DMS79 treated with DMSO at 0.1 percent for 48 hours (cell line): Measurements from ENCODE around the gene RNASE12.
"Not testable (repeated sequence)": the region's sequence is repeated elsewhere in the genome, so short reads cannot be mapped to it uniquely, and the experiment has no call there.

ENCODE experiments used
- DNase-seq: peaks from one replicate; lab custom pipeline; 2025; lab: John Stamatoyannopoulos, UW

RNASE12 gene

GRCh38 chr14:20614038-20614840 is 23.1 kb upstream of the RNASE12 start:
- no peak for DNase-seq

DNA sequence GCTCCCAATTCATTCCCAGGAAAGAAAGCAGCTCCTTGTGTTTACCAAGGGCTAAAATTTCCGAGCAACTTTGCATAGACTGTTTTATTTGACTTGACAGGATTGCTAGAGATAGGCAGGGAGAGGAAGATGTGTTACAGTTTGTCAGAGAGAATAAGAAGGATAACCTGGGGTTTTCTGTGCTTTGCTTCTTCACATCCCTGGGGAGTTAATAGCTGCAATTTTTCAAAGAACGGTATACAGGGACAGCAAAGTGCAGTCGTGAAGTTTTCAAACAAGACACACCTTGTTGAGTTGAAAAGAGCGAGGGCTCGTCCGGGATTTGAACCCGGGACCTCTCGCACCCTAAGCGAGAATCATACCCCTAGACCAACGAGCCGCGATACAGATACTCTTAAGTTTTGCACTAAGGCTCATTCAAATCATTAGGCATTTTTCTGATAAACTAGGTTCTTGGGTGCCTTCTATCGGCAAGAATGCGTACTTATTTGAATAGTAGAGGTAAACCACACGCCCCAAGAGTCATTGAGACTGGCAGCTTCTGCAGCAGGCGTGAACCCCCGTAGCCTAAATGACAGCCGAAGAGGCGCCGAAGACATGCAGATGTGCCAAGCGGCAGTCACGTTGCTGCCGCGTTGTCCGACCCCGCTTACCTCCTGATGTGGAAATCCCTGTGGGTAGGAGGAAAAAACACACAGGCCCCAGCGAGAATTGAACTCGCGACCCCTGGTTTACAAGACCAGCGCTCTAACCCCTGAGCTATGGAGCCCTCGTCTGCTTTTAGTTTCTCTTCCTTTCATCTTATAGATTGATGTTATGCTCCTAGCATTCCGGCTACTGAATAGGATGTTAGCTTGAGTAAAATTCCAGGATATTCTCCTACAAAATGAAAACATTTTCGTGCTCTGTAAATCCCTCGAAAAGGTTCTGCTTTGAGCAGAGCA is 22.2 kb upstream of the RNASE12 start:
- DNase-seq: peak; percentile 91

DNA sequence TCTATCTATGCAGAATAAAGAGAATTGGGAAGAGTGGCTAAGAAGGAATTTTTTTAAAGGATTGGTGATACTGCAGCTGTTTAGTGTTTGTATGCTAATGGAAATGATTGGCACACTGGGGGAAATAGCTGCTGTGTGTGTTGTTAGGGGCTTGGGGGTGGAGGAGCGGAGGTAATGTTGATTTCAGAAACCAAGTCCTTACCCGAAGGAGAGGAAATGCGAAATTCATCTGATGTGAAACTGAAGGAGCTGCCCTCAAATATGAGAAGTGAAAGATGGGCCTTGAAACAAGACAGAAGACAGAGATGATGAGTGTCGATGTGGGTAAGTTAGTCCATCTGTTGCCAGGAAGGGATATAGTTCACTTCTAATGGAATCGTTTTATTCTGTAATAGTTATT is 21.2 kb upstream of the RNASE12 start:
- no peak for DNase-seq

- no peak for DNase-seq
Observed at GRCh38 chr14:20611277-20611676, 20.1 kb upstream of the RNASE12 start.

DNA sequence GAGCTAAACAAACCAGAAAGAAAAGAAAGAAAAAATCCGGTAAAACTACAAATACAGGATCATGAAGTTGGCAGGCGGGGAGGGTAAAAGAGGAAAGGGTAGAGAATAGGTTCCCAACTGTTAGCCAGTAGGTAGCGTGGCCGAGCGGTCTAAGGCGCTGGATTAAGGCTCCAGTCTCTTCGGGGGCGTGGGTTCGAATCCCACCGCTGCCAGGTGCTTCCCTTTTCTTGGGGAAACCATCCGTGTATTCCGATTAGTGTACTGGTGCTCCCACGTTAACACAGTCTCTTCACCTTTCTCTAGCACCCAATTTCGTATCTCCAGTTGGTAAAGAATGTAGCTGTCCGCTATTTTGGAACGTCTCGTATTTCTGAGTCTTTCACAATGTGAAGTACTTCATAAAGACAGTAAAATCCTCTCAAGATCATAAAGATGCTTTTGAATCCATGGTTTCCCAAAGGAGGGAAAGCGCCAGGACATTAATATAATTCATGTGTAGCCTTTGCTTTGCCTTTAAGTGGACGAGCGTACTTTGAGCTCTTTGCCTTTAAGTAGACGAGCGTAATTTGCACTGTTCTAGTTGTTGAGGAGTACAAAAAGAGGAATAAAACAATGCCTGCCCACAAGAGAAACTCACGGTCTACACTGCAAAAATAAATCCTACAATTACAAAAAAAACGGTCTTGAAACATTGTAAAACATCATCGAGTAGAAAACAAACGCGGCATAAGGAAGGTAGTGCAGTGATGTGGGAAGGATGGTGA is 19.0 kb upstream of the RNASE12 start:
- DNase-seq: peak; percentile 82

DNA sequence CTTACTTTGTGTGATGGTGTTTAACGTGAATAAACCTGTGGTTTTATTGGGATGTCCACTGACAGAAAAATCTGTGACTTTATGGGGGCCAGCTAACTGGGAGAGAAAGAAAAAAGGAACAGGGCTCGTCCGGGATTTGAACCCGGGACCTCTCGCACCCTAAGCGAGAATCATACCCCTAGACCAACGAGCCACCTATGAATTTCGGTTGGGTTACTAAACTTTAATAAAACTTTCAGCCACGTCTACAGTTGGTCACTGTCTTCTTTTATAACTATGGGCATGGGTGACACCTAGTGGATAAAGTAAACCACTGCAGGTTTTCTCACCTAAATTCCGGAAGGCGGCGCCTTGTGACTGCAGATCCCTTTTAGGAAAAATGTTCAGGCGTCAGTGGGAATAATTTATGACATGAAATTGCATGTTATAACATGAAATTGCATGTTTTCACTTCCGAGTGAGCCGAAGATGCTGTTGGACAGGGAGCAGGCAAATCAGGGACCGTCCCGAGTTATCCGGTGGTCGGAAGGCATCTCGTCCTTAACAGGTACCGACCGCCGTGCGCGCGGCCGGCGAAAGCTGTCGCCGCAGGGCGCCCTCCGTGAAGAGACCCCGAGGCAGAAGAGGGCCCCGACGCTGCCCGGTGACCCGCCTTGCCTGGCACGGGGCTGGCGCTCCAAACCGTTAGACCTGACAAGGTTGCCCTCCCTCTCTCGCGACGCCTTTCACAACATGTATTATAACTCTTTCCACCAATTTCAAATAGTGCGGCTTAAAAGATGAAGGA is 18.2 kb upstream of the RNASE12 start:
- peak; percentile 98 for DNase-seq

DNA sequence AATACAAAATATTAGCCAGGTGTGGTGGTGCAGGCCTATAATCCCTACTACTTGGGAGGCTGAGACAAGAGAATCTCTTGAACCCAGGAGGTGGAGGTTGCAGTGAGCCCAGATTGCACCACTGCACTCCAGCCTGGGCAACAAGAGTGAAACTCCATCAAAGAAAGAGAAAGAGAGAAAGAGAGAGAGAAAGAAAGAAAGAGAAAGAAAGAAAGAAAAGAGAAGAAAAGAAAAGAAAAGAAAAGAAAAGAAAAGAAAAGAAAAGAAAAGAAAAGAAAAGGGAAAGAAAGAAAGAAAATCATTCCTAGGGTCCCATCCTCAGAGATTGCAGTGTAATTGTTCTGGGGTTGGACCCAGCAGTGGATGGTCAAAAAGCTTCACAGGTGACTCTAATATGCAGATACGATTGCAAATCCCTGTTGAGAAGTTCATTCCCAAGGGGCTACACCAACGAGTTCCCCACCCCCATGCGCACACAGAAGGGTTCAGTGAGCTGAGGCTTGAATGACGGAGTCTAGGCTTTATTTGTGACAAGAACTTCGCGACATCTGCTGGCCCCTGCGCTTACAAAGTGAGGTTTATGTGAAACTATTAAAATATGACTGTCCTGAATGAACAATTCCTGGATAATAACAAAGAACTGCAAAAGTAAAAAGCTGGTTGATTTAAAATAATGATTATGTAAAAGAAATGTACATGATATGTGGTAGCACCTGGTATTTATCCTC is 17.4 kb upstream of the RNASE12 start:
- no peak for DNase-seq

DNA sequence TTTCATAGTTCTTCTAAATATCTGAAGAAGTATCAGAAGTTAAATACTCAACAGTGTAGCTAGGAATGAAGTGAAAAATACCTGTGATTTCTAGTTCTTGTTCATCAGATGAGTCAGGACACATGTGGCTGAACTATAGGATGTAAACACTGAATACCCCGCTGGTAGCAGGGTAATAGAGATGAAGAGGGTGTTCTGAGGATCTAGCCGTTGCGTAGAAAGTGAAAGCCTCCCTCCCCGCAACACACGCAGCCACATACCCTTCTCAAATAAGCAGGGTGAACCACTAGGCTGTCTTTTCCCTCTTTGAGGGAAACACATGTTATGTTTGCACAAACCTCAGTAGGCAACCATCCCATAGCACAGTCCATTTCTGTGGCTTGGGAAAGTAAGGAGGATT is 16.4 kb upstream of the RNASE12 start:
- DNase-seq: no peak

DNA sequence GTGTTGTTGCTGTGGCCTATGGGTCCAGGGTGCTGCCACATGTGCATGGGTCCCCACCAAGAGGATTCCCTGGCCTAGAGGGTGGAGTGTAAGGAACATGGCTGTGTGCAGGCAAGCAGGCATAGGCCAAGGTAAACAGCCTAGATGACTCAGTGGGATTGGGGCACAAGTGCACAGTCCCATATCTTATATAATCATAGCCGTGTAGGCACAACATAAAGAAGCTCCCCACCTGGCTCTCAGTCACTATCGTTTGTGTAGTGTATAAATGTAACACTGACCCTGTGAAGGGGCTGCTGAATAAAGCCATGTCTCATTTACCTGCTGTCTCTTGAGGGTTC is 15.7 kb upstream of the RNASE12 start:
- no peak for DNase-seq

DNA sequence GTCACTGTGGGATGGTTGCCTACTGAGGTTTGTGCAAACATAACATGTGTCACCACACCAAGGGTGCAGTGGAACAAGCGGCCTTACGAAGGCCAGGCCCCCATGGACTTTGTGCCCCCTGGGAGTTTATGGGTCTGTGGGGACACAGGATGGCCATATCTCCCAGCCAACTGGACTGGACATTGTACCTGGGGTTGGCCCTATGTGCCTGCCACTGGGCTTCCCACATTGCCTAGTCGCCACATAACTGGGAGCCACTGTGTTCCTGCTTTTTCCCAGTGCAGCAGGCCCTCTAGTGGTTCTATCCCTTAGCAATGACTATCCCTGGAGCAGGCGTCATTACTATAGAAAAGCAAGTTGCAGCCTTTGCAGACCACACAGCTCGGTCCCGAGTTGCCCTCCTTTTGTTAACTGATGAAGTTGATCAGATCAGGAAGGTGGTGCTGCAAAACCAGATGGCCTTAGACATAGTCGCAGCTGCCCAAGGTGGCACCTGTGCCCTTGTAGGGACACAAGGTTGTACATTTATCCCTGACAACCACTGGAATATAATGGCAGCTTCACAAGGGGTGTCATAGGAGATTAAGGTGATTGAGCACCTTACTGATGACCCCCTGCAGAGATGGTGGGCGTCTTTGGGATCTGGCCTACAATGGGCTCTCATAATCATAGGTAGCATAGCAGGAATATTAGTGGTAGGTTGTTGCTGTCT is 15.2 kb upstream of the RNASE12 start:
- DNase-seq: no peak

GRCh38 chr14:20603813-20604690 is 12.9 kb upstream of the RNASE12 start:
- DNase-seq: no peak

DNA sequence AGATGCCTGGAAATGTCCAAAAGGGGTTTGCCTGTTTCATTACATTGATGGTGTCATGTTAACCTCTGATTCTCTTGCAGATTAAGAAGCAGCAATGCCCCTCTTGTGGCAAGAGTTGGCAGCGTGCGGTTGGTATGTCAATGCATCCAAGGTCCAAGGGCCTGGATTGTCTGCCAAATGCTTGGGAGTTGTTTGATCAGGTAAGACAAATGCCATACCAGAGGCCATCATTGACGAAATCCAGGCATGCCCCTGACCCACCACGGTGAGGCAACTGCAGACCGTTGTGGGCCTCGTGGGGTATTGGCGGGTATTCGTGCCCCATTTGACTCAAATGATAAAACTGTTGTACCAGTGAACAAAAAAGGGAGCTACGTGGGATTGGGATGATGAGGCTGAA is 11.4 kb upstream of the RNASE12 start:
- no peak for DNase-seq

GRCh38 chr14:20601522-20601921 is 10.3 kb upstream of the RNASE12 start:
- DNase-seq: no peak

DNA sequence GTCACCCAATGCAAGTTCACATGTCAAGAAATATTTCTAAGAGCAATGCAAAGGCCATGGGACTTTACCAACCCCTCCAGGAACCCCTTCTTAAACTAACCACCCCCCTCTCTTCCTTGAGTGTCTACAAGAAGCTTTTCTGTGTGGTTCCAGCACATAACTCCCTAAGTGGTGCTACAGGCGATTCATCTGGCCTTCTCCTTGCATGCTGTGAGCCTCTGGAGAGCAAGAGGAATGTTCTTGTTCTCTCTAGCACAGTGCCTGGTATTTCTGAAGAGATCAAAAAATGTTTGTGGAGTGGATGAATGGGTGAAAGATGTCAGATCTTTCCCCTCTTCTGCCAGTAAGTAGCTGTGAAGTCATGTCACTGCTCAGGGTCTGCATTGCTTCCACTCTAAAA is 5.9 kb upstream of the RNASE12 start:
- no peak for DNase-seq

- not testable (repeated sequence) for DNase-seq
Observed at GRCh38 chr14:20595726-20596125, 4.5 kb upstream of the RNASE12 start.

GRCh38 chr14:20592574-20592973 is 1.4 kb upstream of the RNASE12 start:
- DNase-seq: no peak

DNA sequence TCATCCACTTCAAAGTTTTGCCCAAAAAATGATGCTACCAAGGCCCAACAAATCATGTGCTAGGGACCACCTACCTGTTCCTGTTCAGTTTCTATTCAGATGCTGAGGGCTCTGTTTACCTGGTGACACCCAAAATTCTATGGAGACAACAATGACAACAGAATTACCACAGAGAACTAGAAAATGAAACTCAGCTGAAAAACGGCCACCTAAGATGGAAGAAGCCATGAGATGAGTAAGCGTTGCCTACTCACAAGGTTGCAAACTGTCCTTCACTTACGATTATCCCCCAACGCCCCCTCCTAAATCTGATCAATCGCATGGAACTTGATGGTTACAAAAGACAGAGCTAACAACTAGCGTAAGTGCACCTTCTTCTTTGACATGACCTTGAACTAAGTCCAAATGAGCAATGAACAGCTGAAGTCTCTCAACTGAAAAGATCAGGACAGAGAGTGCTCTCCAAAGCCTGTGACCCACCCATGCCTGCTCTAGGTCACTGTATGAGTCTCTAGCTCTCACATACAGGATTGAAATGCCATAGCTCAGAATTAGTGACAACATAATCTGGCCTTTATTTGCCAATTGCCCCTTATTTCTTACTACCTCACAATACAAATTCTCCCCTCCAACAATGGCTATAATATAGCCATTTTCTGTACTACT is 3.6 kb downstream of the RNASE12 start, which contains the start of gene RNASE11:
Gene RNASE11, minus strand, starts transcription at position 513 of the 666 bp plus-strand sequence.
- no peak for DNase-seq

GRCh38 chr14:20583908-20584307 is 7.3 kb downstream of the RNASE12 start:
- DNase-seq: no peak

- DNase-seq: no peak
Observed at GRCh38 chr14:20583142-20583541, 8.0 kb downstream of the RNASE12 start.
